Measurements from ENCODE around the gene TOMM20L.
"Not testable (repeated sequence)": the region's sequence is repeated elsewhere in the genome, so short reads cannot be mapped to it uniquely, and the experiment has no call there.

TOMM20L gene
- total RNA-seq = 0 to 0.07 reads per million in 2 donors

DNA sequence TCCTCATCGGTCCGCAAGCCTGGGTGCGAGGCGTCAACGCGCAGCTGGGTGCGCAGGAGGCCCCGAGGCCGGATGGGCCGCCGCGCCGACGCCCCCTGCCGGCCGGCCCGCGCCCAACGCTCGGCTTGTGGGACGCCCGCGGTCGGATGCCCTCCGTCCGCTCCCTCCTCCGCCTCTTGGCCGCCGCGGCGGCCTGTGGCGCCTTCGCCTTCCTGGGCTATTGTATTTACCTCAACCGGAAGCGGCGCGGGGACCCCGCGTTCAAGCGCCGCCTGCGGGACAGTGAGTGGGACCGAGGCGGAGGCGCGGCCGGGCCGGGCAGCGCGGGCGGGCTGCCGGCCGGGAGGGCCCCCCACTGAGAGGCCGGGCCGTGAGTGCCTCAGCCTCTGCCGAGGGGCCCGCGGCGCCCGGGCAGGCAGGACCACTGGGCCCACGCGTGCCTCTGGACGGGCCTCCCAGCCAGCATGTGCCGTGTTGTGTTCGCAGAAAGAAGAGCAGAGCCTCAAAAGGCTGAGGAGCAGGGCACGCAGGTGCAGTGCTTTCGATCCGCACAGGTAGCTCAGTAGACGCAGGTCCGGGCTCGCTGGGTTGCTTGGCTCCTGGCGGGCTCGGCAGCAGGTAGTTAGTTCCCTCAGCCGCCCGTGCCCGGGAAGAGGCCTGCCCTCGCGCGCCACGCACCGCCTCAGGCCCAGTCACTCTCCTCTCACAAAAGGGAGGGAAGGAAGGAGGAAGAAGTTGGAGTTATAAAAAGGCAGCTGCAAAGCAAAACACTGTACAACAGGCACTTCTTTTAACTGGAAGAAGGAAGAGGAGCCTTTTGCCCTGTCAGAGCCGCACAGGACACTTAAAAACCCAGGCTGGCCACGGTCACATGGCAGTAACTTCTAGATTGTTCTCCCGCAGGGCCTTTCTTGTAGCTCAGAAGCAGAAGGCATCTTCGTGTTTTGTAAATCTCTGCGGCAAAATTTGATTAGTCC, at the start of gene TOMM20L:
Gene TOMM20L (plus strand): TSS at position 119 of the 977 bp plus-strand sequence. CDS start 28 bp downstream, at position 147.
- peak; percentile 55 to 84 (median 57) for DNase-seq

DNA sequence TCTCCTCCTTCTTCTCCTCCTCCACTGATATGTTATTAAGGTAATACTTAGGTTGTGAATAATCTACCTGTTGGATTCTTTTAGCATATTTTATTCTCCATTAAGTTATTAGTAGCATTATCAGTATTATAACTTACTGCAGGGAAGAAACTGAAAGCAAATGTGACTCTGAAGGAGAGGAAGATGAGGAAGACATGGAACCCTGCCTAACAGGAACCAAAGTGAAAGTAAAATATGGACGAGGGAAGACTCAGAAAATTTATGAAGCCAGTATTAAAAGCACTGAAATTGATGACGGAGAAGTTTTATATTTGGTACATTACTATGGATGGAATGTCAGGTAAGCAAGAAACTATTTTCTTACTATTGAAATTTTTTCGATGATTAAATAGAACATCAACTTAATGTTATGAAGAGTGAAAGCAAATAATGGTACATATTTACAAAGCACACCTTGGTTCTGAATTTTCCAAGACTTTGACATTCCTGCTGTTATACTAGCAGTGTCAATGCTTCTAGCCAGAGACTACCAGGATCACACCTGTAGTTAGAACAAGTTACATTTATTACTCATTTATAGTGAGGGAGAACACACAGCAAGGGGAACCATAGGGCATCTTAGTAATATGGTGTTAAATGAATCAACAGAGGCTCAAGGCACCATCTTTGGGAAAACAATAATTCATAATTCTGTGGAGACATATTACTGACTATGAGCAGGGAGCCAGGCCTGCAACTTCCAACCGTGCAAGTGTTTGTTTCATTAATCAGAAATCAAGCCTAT, 42.0 kb upstream of the TOMM20L start:
- peak in 1 of 5 experiments; percentile 3 for DNase-seq

DNA sequence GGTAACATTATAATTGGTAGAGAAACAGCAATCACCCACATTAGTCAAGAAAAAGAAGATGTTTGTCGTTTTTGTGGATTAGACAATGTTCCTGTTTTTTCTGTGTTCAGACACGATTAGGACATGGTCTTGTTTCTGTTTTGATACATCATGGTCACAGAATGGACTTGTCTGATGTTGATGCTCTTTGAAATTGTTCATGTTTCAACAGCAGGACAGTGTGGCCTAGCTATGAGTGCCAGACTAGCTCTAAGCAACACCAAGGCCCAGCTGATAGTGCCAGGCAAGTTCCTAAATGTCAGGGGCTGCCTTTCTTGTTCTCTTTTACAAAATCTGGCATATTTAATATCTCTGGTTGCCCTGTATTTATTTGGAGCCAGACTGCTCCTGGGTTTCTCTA, 40.9 kb upstream of the TOMM20L start:
- no peak for DNase-seq

DNA sequence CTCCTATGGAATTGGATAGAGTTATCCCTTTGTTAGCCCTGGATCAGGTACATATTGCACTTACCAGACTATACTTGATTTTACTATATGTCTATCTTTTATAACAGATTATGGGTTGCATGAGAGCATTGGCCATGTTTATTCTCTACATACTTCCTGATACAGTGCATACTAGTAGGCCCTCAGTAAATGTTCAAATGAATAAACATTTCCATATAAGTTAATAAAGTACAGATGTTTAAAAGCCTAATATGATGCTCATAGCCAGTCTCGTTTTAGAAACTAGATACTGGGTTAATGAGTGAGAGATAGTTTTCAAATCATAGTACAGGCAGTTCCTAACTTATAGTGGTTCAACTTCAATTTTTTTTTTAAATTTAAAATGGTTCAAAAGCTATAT, 39.5 kb upstream of the TOMM20L start:
- no peak for DNase-seq

DNA sequence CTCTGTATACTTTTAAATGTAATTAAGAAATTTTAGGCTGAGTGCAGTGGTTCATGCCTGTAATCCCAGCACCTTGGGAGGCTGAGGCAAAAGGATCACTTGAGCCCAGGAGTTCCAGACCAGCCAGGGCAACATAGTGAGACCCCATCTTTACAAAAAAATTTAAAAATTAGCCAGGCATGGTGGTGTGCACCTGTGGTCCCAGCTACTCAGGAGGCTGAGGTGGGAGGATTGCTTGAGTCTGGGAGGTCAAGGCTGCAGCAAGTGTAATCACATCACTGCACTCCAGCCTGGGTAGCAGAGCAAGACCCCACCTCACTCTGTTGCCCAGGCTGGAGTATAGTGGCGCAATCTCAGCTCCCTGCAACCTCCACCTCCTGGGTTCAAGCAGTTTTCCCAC, 33.5 kb upstream of the TOMM20L start:
- DNase-seq = not testable (repeated sequence)

DNA sequence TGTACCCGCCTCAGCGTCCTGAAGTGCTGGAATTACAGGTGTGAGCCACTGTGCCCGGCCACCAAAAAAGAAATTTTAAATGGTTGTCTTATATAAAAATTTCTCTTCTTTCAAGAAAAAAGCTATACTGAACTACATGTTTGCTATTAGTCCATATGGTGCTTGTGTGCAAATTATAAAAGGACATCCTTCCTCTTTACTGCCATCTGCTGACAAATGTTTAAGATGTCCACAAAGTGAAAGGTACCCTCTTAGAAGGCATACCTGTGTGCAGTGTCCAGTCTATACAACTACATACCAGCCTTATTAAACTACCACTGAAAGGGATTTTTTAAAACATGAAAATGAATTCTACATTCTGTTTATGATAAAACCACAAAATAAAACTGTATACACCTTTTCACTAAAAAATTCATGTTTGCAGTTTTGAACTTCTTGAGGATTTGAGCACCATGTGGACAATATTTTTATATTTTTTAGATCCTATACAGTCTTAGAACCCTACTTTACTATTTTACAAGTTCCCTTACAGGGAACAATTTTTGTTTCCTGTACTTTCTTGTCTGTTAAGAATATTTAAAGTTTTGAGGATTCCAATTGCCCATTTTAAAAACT, 32.8 kb upstream of the TOMM20L start:
- DNase-seq = peak in 1 of 5 experiments; percentile 43

DNA sequence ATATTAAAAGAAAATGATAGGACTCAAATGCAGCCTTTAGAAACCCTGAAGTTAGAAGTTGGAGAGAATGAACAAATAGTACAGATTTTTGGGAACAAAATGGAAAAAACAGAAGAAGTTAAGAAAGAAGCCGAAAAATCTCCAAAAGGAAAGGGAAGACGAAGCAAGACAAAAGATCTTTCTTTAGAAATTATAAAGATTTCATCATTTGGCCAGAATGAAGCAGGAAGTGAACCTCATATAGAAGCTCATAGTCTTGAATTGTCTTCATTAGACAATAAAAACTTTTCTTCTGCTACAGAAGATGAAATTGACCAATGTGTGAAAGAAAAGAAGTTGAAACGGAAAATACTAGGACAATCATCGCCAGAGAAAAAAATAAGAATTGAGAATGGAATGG, 31.4 kb upstream of the TOMM20L start:
- DNase-seq = no peak

DNA sequence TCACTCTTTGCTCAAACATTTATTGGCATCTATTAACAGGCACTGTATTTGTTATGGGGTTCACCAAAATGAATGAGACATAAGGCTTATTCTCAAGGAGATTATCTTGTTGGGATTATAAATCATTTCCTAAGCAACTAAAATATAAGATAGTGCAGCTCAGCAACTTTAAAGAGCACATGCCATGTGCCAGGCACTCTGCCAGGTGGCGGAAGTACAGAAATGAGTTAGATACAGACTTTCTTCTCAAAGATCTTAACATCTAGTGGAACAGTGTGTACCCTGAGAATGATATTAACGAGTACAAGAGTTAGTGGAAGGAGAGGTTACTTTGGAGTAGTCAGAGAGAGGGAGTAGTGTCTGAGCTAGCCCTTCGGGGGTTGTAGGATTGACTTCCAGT, 28.4 kb upstream of the TOMM20L start:
- no peak for DNase-seq

DNA sequence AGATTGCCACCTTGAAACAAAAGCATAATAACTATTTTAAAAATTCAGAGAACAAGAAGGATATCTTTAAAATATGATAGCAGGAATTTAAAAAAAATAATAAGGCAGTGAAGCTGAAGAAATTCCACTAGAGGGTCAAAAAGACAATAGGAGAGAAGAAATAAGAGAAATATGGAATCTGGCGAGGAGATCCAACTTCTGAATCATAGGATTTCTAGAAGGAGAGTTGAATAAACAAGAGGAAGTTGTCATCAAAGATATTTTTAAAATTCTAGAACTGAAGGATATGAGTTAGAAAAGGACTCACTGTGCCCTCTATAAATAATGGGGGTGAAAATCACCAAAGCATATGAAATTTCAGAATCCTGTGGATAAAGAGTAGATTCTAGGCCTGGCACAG, 26.8 kb upstream of the TOMM20L start:
- no peak for DNase-seq

DNA sequence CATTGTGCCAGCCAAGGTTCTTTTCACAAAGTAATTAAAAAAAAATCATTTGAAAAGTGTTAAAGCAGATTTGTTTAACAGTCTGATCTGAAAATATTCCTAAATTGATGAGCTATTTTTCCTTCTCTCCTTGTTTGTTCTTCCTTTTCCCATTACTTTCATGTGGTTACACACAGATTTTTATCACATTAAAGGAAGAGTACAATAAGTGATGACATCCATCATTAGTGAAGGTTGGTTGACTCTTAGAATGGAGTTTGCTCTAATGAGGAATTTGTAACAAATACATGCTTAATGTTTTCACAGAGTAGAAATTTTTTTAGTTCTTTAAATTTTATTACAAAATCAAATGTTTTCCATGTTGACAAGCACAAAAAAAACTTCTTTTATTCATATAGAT, 18.9 kb upstream of the TOMM20L start:
- no peak for DNase-seq

DNA sequence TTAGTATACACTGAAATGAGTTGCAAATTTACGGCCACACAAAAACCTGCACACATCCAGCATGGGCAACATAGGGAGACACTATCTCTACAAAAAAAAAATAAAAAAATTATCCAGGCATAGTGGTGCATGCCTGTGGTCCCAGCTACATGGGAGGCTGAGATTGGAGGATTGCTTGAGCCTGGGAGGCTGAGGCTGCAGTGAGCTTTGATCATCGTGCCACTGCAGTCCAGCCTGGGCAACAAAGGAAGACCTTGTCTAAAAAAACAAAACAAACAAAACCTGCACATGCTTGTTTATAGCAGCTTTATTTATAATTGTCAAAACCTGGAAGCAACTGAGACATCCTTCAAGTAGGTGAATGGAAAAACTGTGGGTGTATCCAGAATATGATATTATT, 4.9 kb upstream of the TOMM20L start:
- DNase-seq = no peak

DNA sequence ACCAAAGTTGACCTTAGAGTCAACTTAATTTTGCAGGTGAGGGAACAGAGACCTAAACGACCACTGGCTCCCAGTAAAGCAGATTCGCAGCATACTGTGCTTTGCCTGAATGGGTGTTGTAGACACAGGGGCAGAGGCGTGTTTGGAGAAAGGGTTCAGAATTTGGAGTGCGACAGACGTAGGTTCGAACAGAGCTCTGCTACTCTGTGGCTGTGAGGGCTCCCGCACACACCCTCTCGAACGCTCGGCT, 243 bp upstream of the TOMM20L start:
- no peak for DNase-seq

DNA sequence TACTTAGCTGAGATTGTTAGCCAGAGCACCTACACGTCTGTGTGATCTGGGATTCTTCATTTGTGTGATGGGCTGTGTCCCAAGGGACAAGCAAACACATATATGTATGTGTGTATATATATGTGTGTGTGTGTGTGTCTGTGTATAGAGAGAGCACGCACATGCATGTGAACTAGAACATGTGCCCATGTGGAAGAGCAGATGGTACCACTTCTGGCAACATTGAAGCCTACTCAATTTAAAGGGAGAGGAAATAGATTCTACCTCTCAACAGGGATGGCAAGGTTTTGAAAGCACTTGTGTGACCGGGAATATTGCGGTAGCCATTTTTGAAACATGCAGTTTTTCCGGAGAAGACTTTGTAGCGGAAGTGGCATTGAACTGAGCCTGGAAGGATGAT, 1.4 kb downstream of the TOMM20L start:
- no peak for DNase-seq

DNA sequence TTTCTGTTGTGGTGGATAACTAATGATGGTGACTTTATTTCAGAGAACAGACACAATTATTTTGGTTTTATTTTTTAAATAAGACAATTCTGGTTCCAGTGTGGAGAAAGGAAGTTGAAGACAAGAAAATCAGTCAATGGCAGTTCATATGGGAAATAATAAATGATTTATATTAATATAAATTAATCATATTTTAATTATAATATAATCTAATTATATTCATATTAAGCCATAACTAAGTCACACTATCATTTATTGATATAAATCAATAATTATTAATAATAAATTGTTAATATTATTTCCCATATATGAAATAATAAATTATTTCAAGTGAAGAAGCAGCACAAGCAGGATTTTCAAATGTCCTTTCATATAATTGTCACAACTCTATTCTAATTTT, 2.8 kb downstream of the TOMM20L start:
- no peak for DNase-seq

DNA sequence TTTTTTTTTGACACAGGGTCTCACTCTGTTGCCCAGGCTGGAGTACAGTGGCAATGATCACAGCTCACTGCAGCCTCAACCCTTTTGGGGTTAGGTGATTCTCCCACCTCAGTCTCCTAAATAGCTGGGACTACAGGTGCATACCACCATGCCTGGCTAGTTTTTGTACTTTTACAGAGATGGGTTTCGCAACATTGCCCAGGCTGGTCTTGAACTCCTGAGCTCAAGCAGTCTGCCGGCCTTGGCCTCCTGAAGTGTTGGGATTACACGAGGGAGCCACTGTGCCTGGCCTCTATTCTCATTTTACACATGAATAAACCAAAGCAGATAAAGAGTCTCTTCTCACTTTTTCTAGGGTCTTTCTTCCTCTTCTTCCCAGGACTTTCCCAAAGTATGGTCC, 3.2 kb downstream of the TOMM20L start:
- no peak for DNase-seq

DNA sequence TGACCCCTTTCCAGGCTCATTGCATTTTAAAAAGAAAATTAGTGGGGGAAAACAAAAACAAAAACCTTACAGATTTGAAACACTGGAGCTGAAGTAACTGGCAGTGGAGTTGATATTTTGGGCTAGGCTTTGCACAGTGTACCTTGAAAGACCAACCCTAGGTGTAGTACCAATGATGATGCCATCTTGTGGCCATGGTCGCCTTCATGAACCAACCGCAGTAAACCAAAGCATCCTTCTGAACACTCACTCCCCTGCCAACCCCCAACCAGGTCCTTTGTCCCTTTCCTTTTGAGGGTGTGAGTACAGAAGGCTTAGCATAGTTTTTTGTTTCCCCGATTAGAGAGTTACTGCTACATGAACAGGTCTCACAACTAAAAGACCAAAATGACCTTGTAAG, 5.9 kb downstream of the TOMM20L start:
- peak in 1 of 5 experiments; percentile 34 for DNase-seq

DNA sequence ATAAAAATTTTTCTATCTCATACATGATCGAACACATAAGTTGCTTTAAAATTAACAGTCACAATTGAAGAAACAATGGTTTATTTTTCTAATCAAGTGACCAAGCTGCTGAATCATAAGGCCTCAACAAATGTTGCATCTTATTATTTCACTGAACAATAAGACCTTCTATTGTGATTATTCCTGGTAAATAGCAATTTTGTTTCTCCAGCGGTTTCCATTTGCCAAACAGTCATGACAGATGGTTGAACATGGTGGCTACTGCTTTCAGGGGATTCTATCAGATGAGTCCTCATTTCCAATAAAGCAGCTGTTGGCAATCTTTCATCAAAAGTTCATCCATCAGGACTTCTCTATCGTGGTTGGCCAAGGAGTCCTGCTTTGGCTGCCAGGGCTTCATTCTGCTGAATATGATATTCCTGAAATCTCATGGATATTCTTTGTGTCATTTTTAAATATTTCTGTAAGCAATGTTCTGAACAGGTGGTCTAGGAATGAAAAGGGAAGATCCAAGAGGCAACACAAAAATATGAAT, 13.0 kb downstream of the TOMM20L start:
- DNase-seq = no peak

DNA sequence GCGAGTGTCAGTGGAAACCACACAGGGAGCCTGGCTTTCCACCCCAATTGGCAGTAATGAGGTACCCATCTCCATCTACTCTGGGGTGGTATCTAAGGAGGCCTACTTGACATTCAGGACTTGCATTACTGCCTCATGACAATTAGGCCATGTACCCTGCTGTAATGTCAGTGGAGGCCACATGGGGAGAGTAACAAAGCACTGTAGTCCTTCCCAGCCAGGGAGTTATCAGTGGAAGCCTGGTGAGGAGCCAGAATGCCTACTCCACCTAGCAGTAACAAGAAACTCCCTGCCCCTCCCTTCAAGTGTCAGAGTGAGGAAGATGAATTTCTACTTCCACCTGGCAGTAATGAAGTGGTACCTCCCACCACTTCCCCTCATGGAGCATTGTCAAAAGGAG, 19.1 kb downstream of the TOMM20L start:
- DNase-seq = no peak

DNA sequence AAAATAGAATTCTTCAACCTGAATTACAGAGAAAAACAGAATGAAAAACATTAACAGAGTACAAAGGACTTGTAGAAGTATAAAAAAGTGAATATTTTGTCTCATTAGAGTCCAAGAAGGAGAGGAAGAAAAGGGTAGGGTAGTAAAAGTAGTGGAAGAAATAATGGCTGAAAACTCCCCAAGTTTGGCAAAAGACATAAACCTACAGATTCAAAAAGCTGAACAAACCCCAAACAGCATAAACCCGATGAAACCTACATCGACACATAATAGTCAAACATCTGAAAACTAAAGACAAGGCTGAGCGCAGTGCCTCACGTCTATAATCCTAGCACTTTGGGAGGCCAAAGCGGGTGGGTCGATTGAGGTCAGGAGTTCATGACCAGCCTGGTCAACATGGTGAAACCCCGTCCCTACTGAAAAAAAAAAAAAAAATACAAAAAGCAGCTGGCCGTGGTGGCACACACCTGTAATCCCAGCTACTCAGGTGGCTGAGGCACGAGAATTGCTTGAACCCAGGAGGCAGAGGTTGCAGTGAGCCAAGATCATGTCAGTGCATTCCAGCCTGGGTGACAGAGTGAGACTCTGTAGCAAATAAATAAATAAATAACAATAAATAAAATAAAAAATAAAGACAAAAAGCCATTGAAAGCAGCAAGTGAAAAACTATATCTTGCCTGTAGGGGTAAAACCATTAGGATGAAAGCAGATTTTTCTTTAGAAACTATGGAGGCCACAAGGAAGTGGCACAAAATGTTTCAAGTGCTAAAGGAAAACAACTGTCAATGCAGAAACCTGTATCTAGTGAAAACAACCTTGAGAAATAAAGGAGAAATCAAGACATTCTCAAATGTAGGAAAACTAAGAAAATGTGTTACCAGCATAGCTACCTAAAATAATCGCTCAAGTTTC, 20.2 kb downstream of the TOMM20L start:
- no peak for DNase-seq

DNA sequence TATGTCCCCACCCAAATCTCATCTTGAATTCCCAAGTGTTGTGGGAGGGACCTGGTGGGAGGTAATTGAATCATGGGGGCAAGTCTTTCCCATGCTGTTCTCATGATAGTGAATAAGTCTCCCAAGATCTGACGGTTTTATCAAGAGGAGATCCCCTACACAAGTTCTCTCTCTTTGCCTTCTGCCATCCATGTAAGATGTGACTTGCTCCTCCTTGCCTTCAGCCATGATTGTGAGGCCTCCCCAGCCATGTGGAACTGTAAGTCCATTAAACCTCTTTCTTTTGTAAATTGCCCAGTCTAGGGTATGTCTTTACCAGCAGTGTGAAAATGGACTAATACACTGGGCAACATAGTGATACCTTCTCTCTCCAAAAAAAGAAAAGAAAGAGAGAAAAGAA, 21.2 kb downstream of the TOMM20L start:
- not testable (repeated sequence) for DNase-seq

DNA sequence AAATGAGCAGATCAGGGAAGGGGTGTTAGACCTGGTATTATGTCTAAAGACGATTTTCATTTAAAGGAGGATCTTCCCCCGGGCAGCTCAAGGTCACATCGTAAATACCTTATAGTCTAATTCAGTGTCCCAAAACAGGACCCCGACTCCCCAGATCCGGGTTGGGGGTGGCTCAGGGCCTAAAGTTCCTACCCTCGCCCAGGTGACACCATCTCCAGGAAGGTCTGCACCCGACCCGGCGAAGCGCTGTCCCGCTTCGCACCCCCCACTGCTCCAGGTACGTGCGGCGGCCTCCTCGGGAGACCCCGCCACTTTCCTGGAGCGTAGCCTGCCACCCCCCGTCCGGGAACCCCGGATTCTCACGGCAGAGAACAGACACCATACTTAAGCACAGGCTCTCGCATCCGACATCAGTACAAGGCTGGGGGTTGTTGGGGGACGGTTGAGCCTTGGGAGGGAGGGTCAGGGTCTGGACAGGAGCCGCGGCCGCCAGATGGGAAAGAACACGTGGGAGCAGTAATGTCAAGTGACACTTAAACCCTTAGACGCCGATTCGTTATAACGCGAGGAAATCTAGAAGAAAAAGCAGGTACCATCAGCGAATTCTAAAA, 31.0 kb downstream of the TOMM20L start:
- peak in 4 of 5 experiments; percentile 20 to 61 (median 24) for DNase-seq
